ENCODE measurements around the gene RBSN. TPM values are rescaled to one million over a fixed set of nuclear protein-coding genes. Genes with fewer than 3 reads are reported as not detected.

Gene RBSN
- total and polyA plus RNA-seq, 2 experiments from 2014 or later: 19.1 to 21.2 TPM

- TF ChIP-seq EZH2phosphoT487 (IDR thresholded peaks at IDR 0.05; ENCODE audit: low read depth, severe bottlenecking, unreplicated experiment) (no peak), CTCF (IDR thresholded peaks at IDR 0.05; ENCODE audit: poor library complexity) (no peak), EZH2 (IDR thresholded peaks at IDR 0.05; ENCODE audit: borderline replicate concordance) (no peak)
- Histone ChIP-seq H3K4me1 (ENCODE audit: insufficient read depth) (no peaks in the 10 kb centered on the region), H4K20me1 (ENCODE audit: insufficient read depth, poor library complexity, severe bottlenecking) (no peaks in the 10 kb centered on the region), H3K79me2 (no peaks in the 10 kb centered on the region), H3K27me3 (no peaks in the 10 kb centered on the region), H2AFZ (no peak overlapping the region), H3K9me2 (replicated peaks; ENCODE audit: insufficient read depth) (no peaks in the 10 kb centered on the region), H3K4me2 (no peak overlapping the region), H3K27ac (no peak overlapping the region), H3K36me3 (replicated peaks; ENCODE audit: insufficient read depth, low read depth) (no peaks in the 10 kb centered on the region), H3K4me3 (no peak overlapping the region), H3K9me3 (ENCODE audit: low read depth) (no peaks in the 10 kb centered on the region)
- WGBS (ENCODE audit: low lambda C conversion rate, missing lambda C conversion rate): 95% methylated on average over 19 of the region's 19 CpGs
- DNase-seq (ENCODE audit: low spot score): no peak
Measured at GRCh38 chr3:15074500-15074899, 24.4 kb downstream of the RBSN start.

DNA sequence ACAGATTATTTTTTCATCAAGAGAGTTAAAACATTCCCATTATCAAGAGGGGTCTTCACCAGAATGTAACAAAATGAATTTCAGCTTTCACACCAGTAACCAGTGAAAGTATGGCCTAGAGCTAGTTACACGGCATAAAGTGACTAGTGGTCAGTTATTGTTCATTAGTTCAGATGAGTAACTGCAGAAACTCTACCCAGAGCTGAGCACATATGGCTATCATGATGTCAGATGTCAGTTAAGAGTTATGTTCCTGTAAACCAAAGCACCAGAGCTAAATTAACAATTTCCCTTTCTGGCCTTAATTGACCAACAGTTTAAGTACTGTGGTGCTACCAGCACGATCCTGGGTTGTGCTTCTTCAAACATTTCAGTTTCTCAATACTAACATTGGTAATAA lies 27.2 kb downstream of the RBSN start:
- no peaks in the 10 kb centered on the region for H3K36me3 ChIP-seq (replicated peaks; ENCODE audit: insufficient read depth, low read depth)
- no peak for DNase-seq (ENCODE audit: low spot score)
- no peak overlapping the region for H3K4me3 ChIP-seq
- no peaks in the 10 kb centered on the region for H3K27me3 ChIP-seq
- H3K4me1 ChIP-seq (ENCODE audit: insufficient read depth): no peaks in the 10 kb centered on the region
- no peak overlapping the region for H2AFZ ChIP-seq
- H3K9me3 ChIP-seq (ENCODE audit: low read depth): no peaks in the 10 kb centered on the region
- no peaks in the 10 kb centered on the region for H4K20me1 ChIP-seq (ENCODE audit: insufficient read depth, poor library complexity, severe bottlenecking)
- no peak overlapping the region for H3K27ac ChIP-seq
- TF ChIP-seq EZH2 (IDR thresholded peaks at IDR 0.05; ENCODE audit: borderline replicate concordance) (no peak), EZH2phosphoT487 (IDR thresholded peaks at IDR 0.05; ENCODE audit: low read depth, severe bottlenecking, unreplicated experiment) (no peak), CTCF (IDR thresholded peaks at IDR 0.05; ENCODE audit: poor library complexity) (no peak)
- H3K79me2 ChIP-seq: no peaks in the 10 kb centered on the region
- WGBS (ENCODE audit: low lambda C conversion rate, missing lambda C conversion rate): 95% methylated on average over 2 of the region's 2 CpGs
- no peaks in the 10 kb centered on the region for H3K9me2 ChIP-seq (replicated peaks; ENCODE audit: insufficient read depth)
- no peak overlapping the region for H3K4me2 ChIP-seq

DNA sequence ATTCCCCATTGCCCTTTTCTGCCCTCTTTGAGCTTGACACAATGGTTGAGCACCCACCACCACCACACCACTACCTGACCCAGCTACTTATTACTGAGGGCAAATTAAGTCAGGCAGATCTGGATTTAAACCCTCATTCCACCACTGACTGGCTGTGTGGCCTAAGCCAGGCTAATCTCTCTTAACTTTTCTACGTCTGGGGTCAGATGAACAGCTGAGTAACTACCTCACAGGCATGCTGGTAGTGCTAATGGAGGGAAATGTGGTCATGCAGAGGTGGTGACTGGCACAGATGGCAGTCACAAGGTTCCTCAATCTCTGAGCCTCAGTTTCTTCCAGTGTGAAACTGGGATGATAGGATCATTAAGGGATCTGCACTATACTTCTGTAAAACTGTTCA lies 29.5 kb downstream of the RBSN start:
- WGBS (ENCODE audit: low lambda C conversion rate, missing lambda C conversion rate): 68% methylated on average over 1 of the region's 1 CpG
- Histone ChIP-seq H3K27ac (no peak overlapping the region), H3K9me3 (ENCODE audit: low read depth) (no peaks in the 10 kb centered on the region), H3K4me1 (ENCODE audit: insufficient read depth) (no peaks in the 10 kb centered on the region), H3K79me2 (peaks cover 5% of the 10 kb centered on the region), H3K27me3 (no peaks in the 10 kb centered on the region), H3K9me2 (replicated peaks; ENCODE audit: insufficient read depth) (no peaks in the 10 kb centered on the region), H2AFZ (no peak overlapping the region), H3K4me3 (no peak overlapping the region), H3K4me2 (no peak overlapping the region), H4K20me1 (ENCODE audit: insufficient read depth, poor library complexity, severe bottlenecking) (no peaks in the 10 kb centered on the region), H3K36me3 (replicated peaks; ENCODE audit: insufficient read depth, low read depth) (no peaks in the 10 kb centered on the region)
- TF ChIP-seq EZH2 (IDR thresholded peaks at IDR 0.05; ENCODE audit: borderline replicate concordance) (no peak), CTCF (IDR thresholded peaks at IDR 0.05; ENCODE audit: poor library complexity) (no peak), EZH2phosphoT487 (IDR thresholded peaks at IDR 0.05; ENCODE audit: low read depth, severe bottlenecking, unreplicated experiment) (no peak)
- no peak for DNase-seq (ENCODE audit: low spot score)

DNA sequence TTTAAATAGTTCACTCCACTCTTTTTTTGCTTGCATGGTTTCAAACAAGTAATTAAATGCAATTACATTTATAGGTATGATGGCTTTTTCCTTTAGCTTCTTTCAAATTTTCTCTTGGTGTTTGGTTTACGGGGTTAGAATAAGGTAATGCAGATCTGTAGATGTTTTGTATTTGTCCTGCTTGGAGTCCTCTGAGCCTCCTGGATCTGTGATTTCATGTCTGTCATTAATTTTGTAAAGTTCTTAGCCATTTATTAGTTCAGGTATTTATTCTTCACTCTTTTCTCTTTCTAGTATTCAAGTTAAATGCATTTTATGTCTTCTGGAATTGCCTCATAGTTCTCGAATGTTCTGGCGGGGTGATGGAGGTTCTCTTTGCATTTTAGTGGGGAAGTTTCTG lies 32.5 kb downstream of the RBSN start:
- Histone ChIP-seq H3K4me3 (no peak overlapping the region), H3K4me2 (no peak overlapping the region), H3K9me3 (ENCODE audit: low read depth) (no peaks in the 10 kb centered on the region), H3K36me3 (replicated peaks; ENCODE audit: insufficient read depth, low read depth) (no peaks in the 10 kb centered on the region), H3K9me2 (replicated peaks; ENCODE audit: insufficient read depth) (no peaks in the 10 kb centered on the region), H4K20me1 (ENCODE audit: insufficient read depth, poor library complexity, severe bottlenecking) (no peaks in the 10 kb centered on the region), H3K27me3 (no peaks in the 10 kb centered on the region), H3K27ac (no peak overlapping the region), H3K79me2 (peaks cover 21% of the 10 kb centered on the region), H2AFZ (no peak overlapping the region), H3K4me1 (ENCODE audit: insufficient read depth) (peaks cover 12% of the 10 kb centered on the region)
- no peak for DNase-seq (ENCODE audit: low spot score)
- TF ChIP-seq EZH2phosphoT487 (IDR thresholded peaks at IDR 0.05; ENCODE audit: low read depth, severe bottlenecking, unreplicated experiment) (no peak), CTCF (IDR thresholded peaks at IDR 0.05; ENCODE audit: poor library complexity) (no peak), EZH2 (IDR thresholded peaks at IDR 0.05; ENCODE audit: borderline replicate concordance) (no peak)
- WGBS (ENCODE audit: low lambda C conversion rate, missing lambda C conversion rate): 97% methylated on average over 3 of the region's 3 CpGs

All from hepatocyte (in vitro differentiated cells).